ENCODE measurements around the gene MINDY4. TPM values are rescaled to one million over a fixed set of nuclear protein-coding genes. Genes with fewer than 3 reads are reported as not detected.

The MINDY4 gene
- total RNA-seq, 1 experiment from 2014 or later: 9.2 TPM

- intact Hi-C loops (cut with micrococcal nuclease): no loop called here
- Mint-ChIP-seq H3K27me3 (ENCODE audit: insufficient read depth, unreplicated experiment) (no peaks in the 10 kb centered on the region), H3K4me1 (ENCODE audit: insufficient read depth, unreplicated experiment) (no peaks in the 10 kb centered on the region), H3K4me3 (ENCODE audit: unreplicated experiment) (no peak overlapping the region), H3K36me3 (ENCODE audit: insufficient read depth, unreplicated experiment) (peaks cover 36% of the 10 kb centered on the region), H3K27ac (ENCODE audit: low read depth, unreplicated experiment) (peak overlapping the region; percentile 49), H3K9me3 (ENCODE audit: unreplicated experiment) (no peaks in the 10 kb centered on the region)
- POLR2A ChIA-PET: interaction anchor here (1.0 kb wide), 1 partner anchor 8 kb away, joined by 4 read pairs; no protein-coding TSS in a partner anchor
- CTCF ChIA-PET: interaction anchor here (3.7 kb wide), 1 partner anchor 334 kb away, joined by 9 read pairs; no protein-coding TSS in a partner anchor
- DNase-seq (ENCODE audit: unreplicated experiment): no peak
- BruUV-seq (replicated peaks): no TSS peak
- TF ChIP-seq, protein P1, sequence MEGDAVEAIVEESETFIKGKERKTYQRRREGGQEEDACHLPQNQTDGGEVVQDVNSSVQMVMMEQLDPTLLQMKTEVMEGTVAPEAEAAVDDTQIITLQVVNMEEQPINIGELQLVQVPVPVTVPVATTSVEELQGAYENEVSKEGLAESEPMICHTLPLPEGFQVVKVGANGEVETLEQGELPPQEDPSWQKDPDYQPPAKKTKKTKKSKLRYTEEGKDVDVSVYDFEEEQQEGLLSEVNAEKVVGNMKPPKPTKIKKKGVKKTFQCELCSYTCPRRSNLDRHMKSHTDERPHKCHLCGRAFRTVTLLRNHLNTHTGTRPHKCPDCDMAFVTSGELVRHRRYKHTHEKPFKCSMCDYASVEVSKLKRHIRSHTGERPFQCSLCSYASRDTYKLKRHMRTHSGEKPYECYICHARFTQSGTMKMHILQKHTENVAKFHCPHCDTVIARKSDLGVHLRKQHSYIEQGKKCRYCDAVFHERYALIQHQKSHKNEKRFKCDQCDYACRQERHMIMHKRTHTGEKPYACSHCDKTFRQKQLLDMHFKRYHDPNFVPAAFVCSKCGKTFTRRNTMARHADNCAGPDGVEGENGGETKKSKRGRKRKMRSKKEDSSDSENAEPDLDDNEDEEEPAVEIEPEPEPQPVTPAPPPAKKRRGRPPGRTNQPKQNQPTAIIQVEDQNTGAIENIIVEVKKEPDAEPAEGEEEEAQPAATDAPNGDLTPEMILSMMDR (IDR thresholded peaks at IDR 0.05; ENCODE audit: unreplicated experiment): no peak
Measured at GRCh38 chr7:30788640-30789333, 17.6 kb downstream of the MINDY4 start.

GRCh38 chr7:30789334-30789711 is 18.1 kb downstream of the MINDY4 start:
- POLR2A ChIA-PET: no interaction called here
- no TSS peak for BruUV-seq (replicated peaks)
- DNase-seq (ENCODE audit: unreplicated experiment): peak; percentile 65
- H3K9me3 Mint-ChIP-seq (ENCODE audit: unreplicated experiment): no peaks in the 10 kb centered on the region
- H3K36me3 Mint-ChIP-seq (ENCODE audit: insufficient read depth, unreplicated experiment): peaks cover 36% of the 10 kb centered on the region
- intact Hi-C loops (cut with micrococcal nuclease): no loop called here
- H3K27me3 Mint-ChIP-seq (ENCODE audit: insufficient read depth, unreplicated experiment): no peaks in the 10 kb centered on the region
- no peak overlapping the region for H3K4me3 Mint-ChIP-seq (ENCODE audit: unreplicated experiment)
- TF ChIP-seq, protein P1 (IDR thresholded peaks at IDR 0.05; ENCODE audit: unreplicated experiment): no peak
- no peaks in the 10 kb centered on the region for H3K4me1 Mint-ChIP-seq (ENCODE audit: insufficient read depth, unreplicated experiment)
- CTCF ChIA-PET: interaction anchor here (3.7 kb wide), 1 partner anchor 333 kb away, joined by 9 read pairs; no protein-coding TSS in a partner anchor
- peak overlapping the region; percentile 49 for H3K27ac Mint-ChIP-seq (ENCODE audit: low read depth, unreplicated experiment)

GRCh38 chr7:30790356-30790755 is 19.1 kb downstream of the MINDY4 start:
- POLR2A ChIA-PET: interaction anchor here (1.1 kb wide), 1 partner anchor 15 kb away, joined by 3 read pairs; no protein-coding TSS in a partner anchor
- CTCF ChIA-PET: interaction anchor here (0.6 to 2.4 kb wide), 3 partner anchors 9 to 189 kb away, joined by 3 to 10 read pairs (median 3); no protein-coding TSS in a partner anchor
- Mint-ChIP-seq H3K4me3 (ENCODE audit: unreplicated experiment) (no peak overlapping the region), H3K36me3 (ENCODE audit: insufficient read depth, unreplicated experiment) (peaks cover 29% of the 10 kb centered on the region), H3K9me3 (ENCODE audit: unreplicated experiment) (no peaks in the 10 kb centered on the region), H3K4me1 (ENCODE audit: insufficient read depth, unreplicated experiment) (peaks cover 1% of the 10 kb centered on the region), H3K27me3 (ENCODE audit: insufficient read depth, unreplicated experiment) (no peaks in the 10 kb centered on the region), H3K27ac (ENCODE audit: low read depth, unreplicated experiment) (no peak overlapping the region)
- intact Hi-C loops (cut with micrococcal nuclease): no loop called here
- no TSS peak for BruUV-seq (replicated peaks)
- no peak for DNase-seq (ENCODE audit: unreplicated experiment)
- TF ChIP-seq, protein P1 (IDR thresholded peaks at IDR 0.05; ENCODE audit: unreplicated experiment): no peak

- no peak for DNase-seq (ENCODE audit: unreplicated experiment)
- intact Hi-C loops (cut with micrococcal nuclease): no loop called here
- BruUV-seq (replicated peaks): no TSS peak
- H3K9me3 Mint-ChIP-seq (ENCODE audit: unreplicated experiment): no peaks in the 10 kb centered on the region
- CTCF ChIA-PET: interaction anchor here (0.6 to 2.4 kb wide), 4 partner anchors 9 to 1030 kb away, joined by 3 to 10 read pairs (median 4); no protein-coding TSS in a partner anchor
- POLR2A ChIA-PET: interaction anchor here (1.1 kb wide), 1 partner anchor 16 kb away, joined by 3 read pairs; no protein-coding TSS in a partner anchor
- H3K4me3 Mint-ChIP-seq (ENCODE audit: unreplicated experiment): no peak overlapping the region
- peaks cover 22% of the 10 kb centered on the region for H3K36me3 Mint-ChIP-seq (ENCODE audit: insufficient read depth, unreplicated experiment)
- H3K4me1 Mint-ChIP-seq (ENCODE audit: insufficient read depth, unreplicated experiment): peaks cover 9% of the 10 kb centered on the region
- H3K27me3 Mint-ChIP-seq (ENCODE audit: insufficient read depth, unreplicated experiment): no peaks in the 10 kb centered on the region
- H3K27ac Mint-ChIP-seq (ENCODE audit: low read depth, unreplicated experiment): no peak overlapping the region
- TF ChIP-seq, protein P1 (IDR thresholded peaks at IDR 0.05; ENCODE audit: unreplicated experiment): no peak
Measured at GRCh38 chr7:30791114-30791513, 19.9 kb downstream of the MINDY4 start.

All from MCF 10A (cell line).